Stimulated activated CD4-positive, alpha-beta T cell treated with anti-CD3 and anti-CD28 coated beads, Interleukin-4, amount 100 ng/mL, for 48 hours (primary cell): ENCODE results near the gene LRRC49.
"Not testable (repeated sequence)": the region's sequence is repeated elsewhere in the genome, so short reads cannot be mapped to it uniquely, and the experiment has no call there.

Source experiments
- DNase-seq, 2 donors: peaks; one replicate each; pipeline ENCODE4 v3.0.0-alpha.2; 2020; ENCODE audit warnings: low read depth in 2 of 2

Gene LRRC49

GRCh38 chr15:70867911-70868467 is 24.6 kb upstream of the LRRC49 start:
- no peak for DNase-seq

GRCh38 chr15:70869346-70869745 is 23.3 kb upstream of the LRRC49 start:
- no peak for DNase-seq

- no peak for DNase-seq
Observed at GRCh38 chr15:70870051-70870450, 22.6 kb upstream of the LRRC49 start.

GRCh38 chr15:70871490-70871889 is 21.1 kb upstream of the LRRC49 start:
- not testable (repeated sequence) for DNase-seq

GRCh38 chr15:70873232-70874054 is 19.2 kb upstream of the LRRC49 start:
- no peak for DNase-seq

- DNase-seq: no peak
Observed at GRCh38 chr15:70875001-70875782, 17.4 kb upstream of the LRRC49 start.

GRCh38 chr15:70876011-70876410 is 16.6 kb upstream of the LRRC49 start:
- no peak for DNase-seq

- no peak for DNase-seq
Observed at GRCh38 chr15:70876683-70877082, 15.9 kb upstream of the LRRC49 start.

GRCh38 chr15:70879401-70879800 is 13.2 kb upstream of the LRRC49 start:
- no peak for DNase-seq

GRCh38 chr15:70880781-70881180 is 11.8 kb upstream of the LRRC49 start:
- no peak for DNase-seq

- no peak for DNase-seq
Observed at GRCh38 chr15:70882361-70882760, 10.3 kb upstream of the LRRC49 start.

- DNase-seq: no peak
Observed at GRCh38 chr15:70892912-70893560, 410 bp downstream of the LRRC49 start.

GRCh38 chr15:70902107-70902506 is 9.5 kb downstream of the LRRC49 start:
- DNase-seq: no peak

GRCh38 chr15:70906842-70907241 is 14.2 kb downstream of the LRRC49 start:
- no peak for DNase-seq

- DNase-seq: no peak
Observed at GRCh38 chr15:70907784-70908471, 15.3 kb downstream of the LRRC49 start.

- no peak for DNase-seq
Observed at GRCh38 chr15:70910958-70911357, 18.3 kb downstream of the LRRC49 start.

- DNase-seq: no peak
Observed at GRCh38 chr15:70912187-70912586, 19.6 kb downstream of the LRRC49 start.

GRCh38 chr15:70916531-70916930 is 23.9 kb downstream of the LRRC49 start:
- DNase-seq: no peak

GRCh38 chr15:70917955-70918354 is 25.3 kb downstream of the LRRC49 start:
- no peak for DNase-seq

- DNase-seq: no peak
Observed at GRCh38 chr15:70920981-70921696, 28.5 kb downstream of the LRRC49 start.

- no peak for DNase-seq
Observed at GRCh38 chr15:70922119-70922518, 29.5 kb downstream of the LRRC49 start.
